Nephron progenitor cell (in vitro differentiated cells): Measurements from ENCODE around the gene CAMKMT.

Source experiments
- DNase-seq: peaks from one replicate; pipeline ENCODE4 v3.0.0; 2021
- H3K27ac Mint-ChIP-seq: 2 replicates; pipeline ENCODE4 v1.8.0; 2021; ENCODE audit warnings: mild to moderate bottlenecking, moderate library complexity, mixed read lengths
- H3K27me3 Mint-ChIP-seq: 2 replicates; pipeline ENCODE4 v1.8.0; 2021; ENCODE audit warnings: mild to moderate bottlenecking, low read depth, mixed read lengths; ENCODE audit not compliant: poor library complexity
- H3K36me3 Mint-ChIP-seq: 2 replicates; pipeline ENCODE4 v1.8.0; 2021; ENCODE audit warnings: low read depth, mixed read lengths
- H3K4me1 Mint-ChIP-seq: 2 replicates; pipeline ENCODE4 v1.8.0; 2021; ENCODE audit warnings: mixed read lengths
- H3K4me3 Mint-ChIP-seq: 2 replicates; pipeline ENCODE4 v1.8.0; 2021; ENCODE audit warnings: mild to moderate bottlenecking, moderate library complexity, mixed read lengths
- H3K9me3 Mint-ChIP-seq: 2 replicates; pipeline ENCODE4 v1.8.0; 2021; ENCODE audit warnings: mild to moderate bottlenecking, moderate library complexity, mixed read lengths
- CTCF ChIP-seq: fragments of 200-600 bp; sonication (generic); IDR thresholded peaks from 2 replicates; pipeline ENCODE4 v1.5.0; 2021; ENCODE audit warnings: antibody characterized with exemption

The CAMKMT gene

GRCh38 chr2:44769349-44770011 is 407.7 kb downstream of the CAMKMT start:
- Mint-ChIP-seq H3K27me3 (peaks cover 99% of the 10 kb centered on the region), H3K27ac (no peak overlapping the region), H3K36me3 (no peaks in the 10 kb centered on the region), H3K9me3 (no peaks in the 10 kb centered on the region), H3K4me1 (peaks cover 5% of the 10 kb centered on the region), H3K4me3 (no peak overlapping the region)
- no peak for DNase-seq
- TF ChIP-seq CTCF = no peak

GRCh38 chr2:44770221-44771195 is 408.8 kb downstream of the CAMKMT start:
- Mint-ChIP-seq H3K4me1 (peaks cover 5% of the 10 kb centered on the region), H3K9me3 (no peaks in the 10 kb centered on the region), H3K4me3 (no peak overlapping the region), H3K27ac (no peak overlapping the region), H3K27me3 (peaks cover 99% of the 10 kb centered on the region), H3K36me3 (no peaks in the 10 kb centered on the region)
- no peak for TF ChIP-seq CTCF
- DNase-seq = peak; percentile 15

GRCh38 chr2:44771522-44771921 is 409.8 kb downstream of the CAMKMT start:
- H3K27me3 Mint-ChIP-seq = peaks cover 99% of the 10 kb centered on the region
- no peak for TF ChIP-seq CTCF
- H3K27ac Mint-ChIP-seq = no peak overlapping the region
- H3K4me3 Mint-ChIP-seq = no peak overlapping the region
- H3K9me3 Mint-ChIP-seq = no peaks in the 10 kb centered on the region
- H3K36me3 Mint-ChIP-seq = no peaks in the 10 kb centered on the region
- no peak for DNase-seq
- H3K4me1 Mint-ChIP-seq = peaks cover 5% of the 10 kb centered on the region

- peaks cover 99% of the 10 kb centered on the region for H3K27me3 Mint-ChIP-seq
- no peak for TF ChIP-seq CTCF
- H3K27ac Mint-ChIP-seq = no peak overlapping the region
- no peaks in the 10 kb centered on the region for H3K9me3 Mint-ChIP-seq
- no peak overlapping the region for H3K4me3 Mint-ChIP-seq
- H3K36me3 Mint-ChIP-seq = no peaks in the 10 kb centered on the region
- no peak for DNase-seq
- peaks cover 5% of the 10 kb centered on the region for H3K4me1 Mint-ChIP-seq
These were observed 410.4 kb downstream of the CAMKMT start for GRCh38 chr2:44772131-44772530.

GRCh38 chr2:44772669-44773378 is 411.1 kb downstream of the CAMKMT start:
- Mint-ChIP-seq H3K4me3 (no peak overlapping the region), H3K27ac (no peak overlapping the region), H3K27me3 (peaks cover 99% of the 10 kb centered on the region), H3K36me3 (no peaks in the 10 kb centered on the region), H3K9me3 (no peaks in the 10 kb centered on the region), H3K4me1 (peaks cover 10% of the 10 kb centered on the region)
- TF ChIP-seq CTCF = no peak
- no peak for DNase-seq
